HG02759 (cell line): ENCODE measurements around the gene KLF5.
"Not testable (repeated sequence)": the region's sequence is repeated elsewhere in the genome, so short reads cannot be mapped to it uniquely, and the experiment has no call there.

Source experiments
- ATAC-seq: cut with Tn5 transposase; IDR thresholded peaks from one replicate; pipeline ENCODE4 v1.9.1; 2021; ENCODE audit warnings: mild to moderate bottlenecking, moderate library complexity; ENCODE audit not compliant: unreplicated experiment

The KLF5 gene

GRCh38 chr13:73058736-73059459, at the start of gene KLF5:
Gene KLF5 (plus strand): TSS chr13:73059005. CDS start chr13:73059328, 323 bp downstream.
- ATAC-seq = peak; percentile 98

GRCh38 chr13:73011751-73012150, 47.1 kb upstream of the KLF5 start:
- no peak for ATAC-seq

- ATAC-seq = no peak
Observed at GRCh38 chr13:73015805-73016204, 43.0 kb upstream of the KLF5 start.

GRCh38 chr13:73018336-73018735, 40.5 kb upstream of the KLF5 start:
- ATAC-seq = no peak

DNA sequence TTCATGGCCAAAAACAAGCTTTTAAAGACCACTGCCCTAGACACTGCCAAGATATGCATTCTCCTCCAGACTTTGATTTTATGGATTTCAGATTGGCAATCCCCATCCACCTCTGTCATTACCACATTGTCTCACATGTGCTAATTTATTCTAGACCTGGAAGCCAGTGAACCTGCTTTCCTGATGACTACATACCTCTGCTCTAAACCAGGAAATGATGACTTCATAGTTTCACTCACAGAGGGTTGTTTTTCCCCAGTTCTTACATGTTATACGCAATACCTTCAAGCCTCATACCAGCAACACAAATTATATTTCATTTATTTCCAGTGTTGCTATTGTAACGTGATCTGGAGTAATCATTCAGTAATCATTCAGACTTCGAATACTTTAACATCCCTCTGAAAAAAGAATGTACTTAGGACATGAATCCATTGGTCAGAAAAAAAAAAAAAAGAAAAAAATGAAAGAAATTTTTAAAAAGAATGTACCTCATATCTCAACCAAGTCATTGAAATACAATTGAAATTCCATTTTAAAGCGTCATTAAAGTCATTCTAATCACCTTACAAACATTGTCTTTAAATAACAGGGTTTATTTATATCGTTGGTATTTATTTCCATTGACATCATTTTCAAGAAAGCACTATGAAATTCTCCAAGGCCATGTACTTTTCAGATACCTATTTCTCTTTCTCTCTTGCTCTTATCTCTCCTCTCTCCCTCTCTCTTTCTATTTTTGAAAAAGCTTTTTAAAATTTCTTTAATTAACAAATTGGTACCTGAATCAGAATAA, 33.4 kb upstream of the KLF5 start:
- ATAC-seq = no peak

- ATAC-seq = no peak
Observed at GRCh38 chr13:73034901-73035300, 23.9 kb upstream of the KLF5 start.

DNA sequence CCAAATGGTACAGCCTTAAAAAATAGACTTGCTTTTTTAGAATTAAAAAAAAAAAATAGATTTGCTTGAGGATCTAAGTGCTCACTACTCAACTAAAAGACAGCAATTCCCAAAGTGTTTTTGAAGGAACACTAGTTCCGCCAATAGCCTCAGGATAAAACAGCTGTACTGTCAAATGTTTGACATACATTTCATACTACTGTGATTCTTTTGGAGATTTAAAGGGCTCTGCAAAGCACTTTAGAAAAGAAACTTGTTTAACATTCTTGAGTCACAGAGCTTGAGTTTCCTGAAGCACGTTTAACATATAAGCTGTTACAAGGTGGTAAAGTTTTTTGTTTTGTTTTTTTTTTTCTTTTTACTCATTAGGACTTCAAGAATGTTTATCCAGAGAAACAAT, 23.1 kb upstream of the KLF5 start:
- ATAC-seq = no peak

DNA sequence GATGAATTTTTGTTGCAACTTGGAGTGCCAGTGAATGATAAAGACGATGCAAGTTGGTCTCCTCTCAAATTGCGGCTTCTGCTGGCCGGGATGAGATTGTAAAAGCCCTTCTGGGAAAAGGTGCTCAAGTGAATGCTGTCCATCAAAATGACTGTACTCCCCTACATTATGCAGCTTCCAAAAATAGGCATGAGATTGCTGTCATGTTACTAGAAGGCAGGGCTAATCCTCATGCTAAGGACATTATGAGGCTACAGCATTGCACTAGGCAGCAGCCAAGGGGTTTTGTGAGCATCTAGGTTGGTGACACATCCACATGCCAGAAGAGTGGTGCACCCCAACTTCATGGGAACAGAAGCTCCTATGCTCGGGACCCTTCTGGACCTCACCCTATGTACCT, 22.2 kb upstream of the KLF5 start:
- ATAC-seq = no peak

DNA sequence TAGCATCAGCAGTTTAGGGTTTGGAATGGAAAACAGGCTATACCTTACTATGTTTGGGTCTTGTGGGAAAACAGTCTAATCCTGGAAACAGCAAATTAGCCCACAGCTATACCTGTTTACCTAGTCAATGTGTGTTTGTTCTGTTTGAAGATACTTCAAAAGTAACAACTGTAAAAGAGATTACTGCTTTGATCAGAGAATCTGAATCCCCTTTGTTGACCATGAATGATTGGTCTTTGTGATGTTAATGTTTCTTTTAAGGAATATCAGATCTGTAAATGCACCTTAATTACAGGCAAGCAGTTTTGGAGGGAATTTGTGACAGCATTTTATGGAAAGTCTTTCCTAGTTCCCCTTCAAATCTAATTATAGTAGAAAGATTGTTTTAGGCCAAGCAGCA, 20.7 kb upstream of the KLF5 start:
- no peak for ATAC-seq

GRCh38 chr13:73039201-73040108, 19.4 kb upstream of the KLF5 start:
- ATAC-seq = no peak

- no peak for ATAC-seq
Observed at GRCh38 chr13:73040484-73040883, 18.3 kb upstream of the KLF5 start.

DNA sequence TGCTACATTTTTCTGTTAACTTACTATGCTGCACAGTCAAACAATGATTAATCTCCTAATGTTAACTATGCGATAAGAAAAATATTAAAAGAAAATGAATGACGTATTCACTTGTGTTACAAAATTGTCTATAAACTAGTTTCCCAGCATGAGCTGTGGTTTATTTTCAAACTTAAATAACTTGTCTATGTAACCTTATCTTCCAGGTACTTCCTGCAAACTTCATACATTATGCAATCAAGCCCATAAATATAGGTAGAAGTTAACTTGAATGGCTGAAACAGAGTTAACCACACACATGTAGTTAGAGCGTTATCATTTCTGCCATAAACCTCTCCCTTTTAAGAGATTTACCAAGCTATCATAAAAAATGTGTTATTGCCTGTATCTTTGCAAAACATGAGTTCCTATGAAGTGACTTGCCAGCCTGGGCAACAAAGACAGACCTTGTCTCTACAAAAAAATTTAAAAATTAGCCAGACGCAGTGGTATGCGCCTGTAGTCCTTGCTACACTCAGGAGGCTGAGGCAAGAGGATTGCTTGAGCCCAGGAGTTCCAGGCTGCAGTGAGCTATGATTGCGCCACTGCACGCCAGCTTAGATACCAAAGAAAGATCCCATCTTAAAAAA, 17.7 kb upstream of the KLF5 start:
- no peak for ATAC-seq

DNA sequence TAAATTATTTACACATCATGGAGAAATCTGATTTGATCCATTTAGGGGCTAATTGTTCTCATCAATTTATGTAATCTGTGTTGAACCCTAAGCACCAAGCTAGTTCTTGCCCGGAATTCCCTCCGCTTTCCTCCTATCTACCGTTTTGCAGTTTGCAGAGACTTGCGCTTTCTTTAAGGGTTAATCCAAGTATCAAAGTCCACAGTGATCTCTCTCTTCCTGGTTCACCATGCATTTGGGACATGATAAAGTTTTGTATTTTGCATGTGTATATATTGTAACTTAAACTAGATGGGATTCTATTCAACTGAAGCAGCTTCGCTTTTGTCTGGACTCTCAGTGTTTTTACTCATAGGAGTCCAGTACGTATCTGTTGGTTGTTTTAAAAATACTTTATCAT, 13.8 kb upstream of the KLF5 start:
- ATAC-seq = no peak

DNA sequence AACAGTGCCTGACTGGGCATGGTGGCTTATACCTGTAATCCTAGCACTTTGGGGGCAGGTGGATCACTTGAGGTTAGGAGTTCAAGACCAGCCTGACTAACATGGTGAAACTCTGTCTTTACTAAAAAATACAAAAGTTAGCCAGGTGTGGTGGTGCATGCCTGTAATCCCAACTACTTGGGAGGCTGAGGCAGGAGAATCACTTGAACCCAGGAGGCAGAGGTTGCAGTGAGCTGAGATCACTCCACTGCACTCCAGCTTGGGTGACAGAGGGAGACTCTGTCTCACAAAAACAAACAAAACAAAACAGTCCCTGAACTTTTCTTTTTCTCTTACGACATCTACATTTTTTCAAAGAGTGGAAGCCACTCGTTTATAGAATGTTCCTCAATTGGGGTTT, 10.2 kb upstream of the KLF5 start:
- ATAC-seq = not testable (repeated sequence)

DNA sequence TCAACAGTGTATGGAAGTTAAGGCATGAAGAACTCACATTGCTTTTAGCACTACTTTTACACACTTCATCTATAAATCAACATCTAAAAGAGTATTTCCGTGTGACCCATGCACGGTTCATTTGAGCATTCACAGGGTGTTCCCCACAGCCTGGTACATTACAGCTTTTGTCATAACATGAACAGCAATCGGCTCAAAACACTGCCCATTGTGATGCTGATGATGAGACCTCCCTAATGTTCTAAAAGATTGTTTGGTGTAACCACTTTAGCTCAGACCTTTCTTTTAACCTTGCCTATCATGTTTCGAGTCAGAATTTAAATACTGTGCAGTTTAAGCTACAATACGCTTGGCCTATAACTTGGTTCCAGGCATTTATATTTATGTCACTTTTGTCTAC, 4.1 kb upstream of the KLF5 start:
- no peak for ATAC-seq

GRCh38 chr13:73055813-73056564, 2.8 kb upstream of the KLF5 start:
- no peak for ATAC-seq

DNA sequence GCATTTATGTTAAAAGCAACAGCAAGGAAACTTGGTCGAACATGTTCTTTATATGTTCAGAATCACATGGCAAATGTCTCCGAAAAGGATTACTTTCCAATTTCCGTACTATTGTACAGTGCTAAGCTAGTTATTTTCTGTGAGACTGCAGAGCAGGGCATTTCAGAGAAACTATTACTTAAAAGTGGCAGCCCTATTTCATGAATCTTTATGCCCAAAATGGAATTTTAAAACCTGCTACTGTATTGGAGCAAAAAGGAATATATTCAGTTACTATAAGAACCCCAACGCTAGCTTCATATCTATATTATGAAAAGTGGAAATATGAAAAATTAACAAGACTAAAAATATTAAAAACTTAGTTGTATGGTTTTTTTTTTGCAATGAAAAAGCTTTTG, 2.2 kb upstream of the KLF5 start:
- no peak for ATAC-seq

GRCh38 chr13:73057284-73058063, 1.3 kb upstream of the KLF5 start:
- no peak for ATAC-seq

- ATAC-seq = no peak
Observed at GRCh38 chr13:73058064-73058313, 816 bp upstream of the KLF5 start.

GRCh38 chr13:73058432-73058735, 421 bp upstream of the KLF5 start:
- ATAC-seq = peak; percentile 24
